Colonic mucosa (tissue), 4 donors: ENCODE measurements around the gene CCDC122. TPM values are rescaled to one million over a fixed set of nuclear protein-coding genes. Genes with fewer than 3 reads are reported as not detected.

Experiments used
- DNase-seq: peaks from one replicate; pipeline ENCODE4 v3.0.0-alpha.2; 2020
- H3K27ac ChIP-seq: fragments of 200-600 bp; one replicate; pipeline ENCODE4 v1.8.0; 2021
- H3K27me3 ChIP-seq: fragments of 200-600 bp; one replicate; pipeline ENCODE4 v1.8.0; 2021
- H3K36me3 ChIP-seq: fragments of 200-600 bp; one replicate; pipeline ENCODE4 v1.8.0; 2021
- H3K4me1 ChIP-seq: fragments of 200-600 bp; one replicate; pipeline ENCODE4 v1.8.0; 2021; ENCODE audit warnings: mild to moderate bottlenecking
- H3K4me3 ChIP-seq: fragments of 200-600 bp; one replicate; pipeline ENCODE4 v1.8.0; 2021
- H3K9ac ChIP-seq, 2 donors: one replicate each; pipeline ENCODE4 v1.7.0; 2013; ENCODE audit warnings: control low read depth in 2 of 2, low read depth in 2 of 2, low read length in 2 of 2
- H3K9me3 ChIP-seq: fragments of 200-600 bp; one replicate; pipeline ENCODE4 v1.8.0; 2021
- intact Hi-C: fragments of 100-400 bp; cut with DNase I; formaldehyde crosslinking; loops from one replicate; pipeline ENCODE4 v1.14.1; 2022
- total RNA-seq, 2 donors: library from RNA; stranded (reverse); fragmentation: NEBNext Ultra II Directional in 1 of 2; extraction: Animal tissue kit (Norgen Biotek cat#: 25700) in 1 of 2; gene quantifications; one replicate each; pipeline ENCODE4 v1.2.1, GENCODE V29; 2021
- TF ChIP-seq, protein P1 (sequence below): fragments of 200-600 bp; IDR thresholded peaks from one replicate; pipeline ENCODE4 v1.8.0; 2022; ENCODE audit warnings: antibody characterized with exemption, mild to moderate bottlenecking
- donor health status: healthy.
- donor health status: DM: no; HTN: no; CAD: no.
- donor health status: DM: no; HTN: no; CAD: no.

Gene CCDC122
- total RNA-seq, 2 donors from 2014 or later: 5.4 to 6.9 TPM

GRCh38 chr13:43864921-43865320, 14.6 kb downstream of the CCDC122 start:
- no peak for DNase-seq
- H3K4me3 ChIP-seq: no peak overlapping the region
- H3K9me3 ChIP-seq: no peaks in the 10 kb centered on the region
- intact Hi-C loops: no loop called here
- no peaks in the 10 kb centered on the region for H3K4me1 ChIP-seq
- TF ChIP-seq, protein P1, sequence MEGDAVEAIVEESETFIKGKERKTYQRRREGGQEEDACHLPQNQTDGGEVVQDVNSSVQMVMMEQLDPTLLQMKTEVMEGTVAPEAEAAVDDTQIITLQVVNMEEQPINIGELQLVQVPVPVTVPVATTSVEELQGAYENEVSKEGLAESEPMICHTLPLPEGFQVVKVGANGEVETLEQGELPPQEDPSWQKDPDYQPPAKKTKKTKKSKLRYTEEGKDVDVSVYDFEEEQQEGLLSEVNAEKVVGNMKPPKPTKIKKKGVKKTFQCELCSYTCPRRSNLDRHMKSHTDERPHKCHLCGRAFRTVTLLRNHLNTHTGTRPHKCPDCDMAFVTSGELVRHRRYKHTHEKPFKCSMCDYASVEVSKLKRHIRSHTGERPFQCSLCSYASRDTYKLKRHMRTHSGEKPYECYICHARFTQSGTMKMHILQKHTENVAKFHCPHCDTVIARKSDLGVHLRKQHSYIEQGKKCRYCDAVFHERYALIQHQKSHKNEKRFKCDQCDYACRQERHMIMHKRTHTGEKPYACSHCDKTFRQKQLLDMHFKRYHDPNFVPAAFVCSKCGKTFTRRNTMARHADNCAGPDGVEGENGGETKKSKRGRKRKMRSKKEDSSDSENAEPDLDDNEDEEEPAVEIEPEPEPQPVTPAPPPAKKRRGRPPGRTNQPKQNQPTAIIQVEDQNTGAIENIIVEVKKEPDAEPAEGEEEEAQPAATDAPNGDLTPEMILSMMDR: no peak
- no peak overlapping the region for H3K27ac ChIP-seq
- H3K27me3 ChIP-seq: no peaks in the 10 kb centered on the region
- no peak overlapping the region for H3K9ac ChIP-seq
- no peaks in the 10 kb centered on the region for H3K36me3 ChIP-seq

GRCh38 chr13:43861863-43862262, 17.7 kb downstream of the CCDC122 start:
- Histone ChIP-seq H3K4me3 (no peak overlapping the region), H3K27me3 (no peaks in the 10 kb centered on the region), H3K27ac (no peak overlapping the region), H3K9ac (no peak overlapping the region), H3K9me3 (no peaks in the 10 kb centered on the region), H3K36me3 (no peaks in the 10 kb centered on the region), H3K4me1 (no peaks in the 10 kb centered on the region)
- DNase-seq: no peak
- intact Hi-C loops: no loop called here
- TF ChIP-seq, protein P1: no peak

DNA sequence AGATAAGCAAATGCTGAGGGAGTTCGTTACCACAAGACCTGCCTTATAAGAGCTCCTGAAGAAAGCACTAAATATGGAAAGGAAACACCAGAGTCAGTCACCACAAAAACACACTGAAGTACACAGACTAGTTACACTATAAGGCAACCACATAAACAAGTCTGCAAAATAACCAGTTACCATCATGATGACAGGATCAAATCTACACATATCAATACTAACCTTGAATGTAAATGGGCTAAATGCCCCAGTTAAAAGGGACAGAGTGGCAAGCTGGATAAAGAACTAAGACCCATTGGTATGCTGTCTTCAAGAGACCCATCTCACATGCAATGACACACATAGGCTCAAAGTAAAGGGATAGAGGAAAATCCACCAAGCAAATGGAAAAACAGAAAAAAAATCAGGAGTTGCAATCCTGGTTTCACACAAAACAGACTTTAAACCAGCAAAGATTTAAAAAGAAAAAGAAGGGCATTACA, 26.6 kb downstream of the CCDC122 start:
- no peak for DNase-seq
- Histone ChIP-seq H3K9ac (no peak overlapping the region), H3K27me3 (no peaks in the 10 kb centered on the region), H3K4me1 (no peaks in the 10 kb centered on the region), H3K4me3 (no peak overlapping the region), H3K36me3 (no peaks in the 10 kb centered on the region), H3K27ac (no peak overlapping the region), H3K9me3 (no peaks in the 10 kb centered on the region)
- intact Hi-C loops: no loop called here
- TF ChIP-seq, protein P1: no peak

DNA sequence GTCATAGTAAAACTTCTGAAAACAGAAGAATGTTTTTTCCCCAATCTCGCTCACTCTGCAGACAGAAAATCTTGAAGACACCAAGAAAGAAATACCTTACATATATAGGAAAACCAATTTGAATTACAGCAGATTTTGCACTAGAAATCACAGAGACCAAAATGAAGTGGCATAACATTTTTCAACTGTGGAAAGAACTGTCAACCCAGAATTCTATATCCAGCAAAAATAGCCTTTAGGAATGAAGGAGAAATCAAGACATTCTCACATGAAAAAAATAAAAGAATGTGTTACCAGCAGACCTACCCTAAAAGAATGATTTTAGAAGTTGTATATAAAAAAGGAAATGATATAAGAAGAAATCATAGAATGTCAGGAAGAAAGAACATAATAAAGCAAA, 28.7 kb downstream of the CCDC122 start:
- intact Hi-C loops: no loop called here
- TF ChIP-seq, protein P1: no peak
- Histone ChIP-seq H3K9me3 (no peaks in the 10 kb centered on the region), H3K27ac (no peak overlapping the region), H3K4me1 (no peaks in the 10 kb centered on the region), H3K36me3 (no peaks in the 10 kb centered on the region), H3K27me3 (no peaks in the 10 kb centered on the region), H3K9ac (no peak overlapping the region), H3K4me3 (no peak overlapping the region)
- no peak for DNase-seq

- H3K27ac ChIP-seq: no peak overlapping the region
- no peak overlapping the region for H3K4me3 ChIP-seq
- H3K36me3 ChIP-seq: no peaks in the 10 kb centered on the region
- H3K4me1 ChIP-seq: no peaks in the 10 kb centered on the region
- H3K9me3 ChIP-seq: no peaks in the 10 kb centered on the region
- no peaks in the 10 kb centered on the region for H3K27me3 ChIP-seq
- TF ChIP-seq, protein P1: no peak
- H3K9ac ChIP-seq: no peak overlapping the region
- intact Hi-C loops: no loop called here
- DNase-seq: no peak
Observed at GRCh38 chr13:43848001-43848649, 31.4 kb downstream of the CCDC122 start.
